Thyroid gland (tissue), 4 donors: ENCODE results near the gene STK36. TPM values are rescaled to one million over a fixed set of nuclear protein-coding genes. Genes with fewer than 3 reads are reported as not detected.
A peak's percentile ranks its signal among the peaks of the same experiment; 100 is the strongest.

Experiments
- DNase-seq, 2 donors: peaks; one replicate each; pipeline ENCODE4 v3.0.0-alpha.2; 2019
- H3K27ac ChIP-seq, 3 donors: fragments of 200-600 bp; sonication (generic); 1 replicate in 2 of 3; 2 replicates in 1 of 3; pipeline ENCODE4 v1.5.1; 2016 to 2019; ENCODE audit warnings: mild to moderate bottlenecking in 1 of 3, moderate library complexity in 1 of 3
- H3K27me3 ChIP-seq: fragments of 200-600 bp; sonication (generic); one replicate; pipeline ENCODE4 v1.5.1; 2019
- H3K36me3 ChIP-seq, 2 donors: fragments of 200-600 bp; sonication (generic); one replicate each; pipeline ENCODE4 v1.5.1; 2016 to 2019
- H3K4me1 ChIP-seq, 2 donors: fragments of 200-600 bp; sonication (generic); one replicate each; pipeline ENCODE4 v1.5.1; 2017 to 2019
- H3K4me3 ChIP-seq, 3 donors: fragments of 200-600 bp; sonication (generic); replicated peaks in 1 of 3; 1 replicate in 2 of 3; 2 replicates in 1 of 3; pipeline ENCODE4 v1.5.1; 2016; ENCODE audit warnings: mild to moderate bottlenecking in 1 of 3
- H3K9me3 ChIP-seq: fragments of 200-600 bp; sonication (generic); one replicate; pipeline ENCODE4 v1.5.1; 2017
- CTCF ChIP-seq, 6 experiments: fragments of 200-600 bp in 3 of 6; fragments of 450-650 bp in 3 of 6; sonication (generic) in 3 of 6; IDR thresholded peaks; one replicate each; pipeline ENCODE4 v1.5.1; 2016 to 2019; ENCODE audit warnings: antibody characterized with exemption in 6 of 6, mild to moderate bottlenecking in 2 of 6, inconsistent platforms in 1 of 6, moderate library complexity in 1 of 6
- POLR2A ChIP-seq, 2 donors: fragments of 450-650 bp; IDR thresholded peaks; one replicate each; pipeline ENCODE4 v1.6.1; 2017; ENCODE audit warnings: antibody characterized with exemption in 2 of 2, mild to moderate bottlenecking in 2 of 2, moderate library complexity in 1 of 2
- WGBS, 2 donors: methylation state at CpG; one replicate each; pipeline ENCODE4 v1.1.5; 2017; 5-methylcytosine and 5-hydroxymethylcytosine counted together
- intact Hi-C: fragments of 100-400 bp; cut with DNase I; formaldehyde crosslinking; loops from one replicate; pipeline ENCODE4 v1.15.1; 2023
- total RNA-seq, 4 donors: library from RNA; depleted of rRNA; stranded (reverse); fragments of >200 nt; gene quantifications; one replicate each; pipeline ENCODE4 v1.2.3, GENCODE V29; 2016

The STK36 gene
- total RNA-seq, 4 donors from 2014 or later = 50.9 to 82.3 (median 64.0) TPM

- Histone ChIP-seq H3K27ac (no peak overlapping the region), H3K4me1 (no peaks in the 10 kb centered on the region), H3K27me3 (no peaks in the 10 kb centered on the region), H3K36me3 (peaks cover 22 to 49% of the 10 kb centered on the region in 2 donors), H3K4me3 (no peak overlapping the region), H3K9me3 (no peaks in the 10 kb centered on the region)
- intact Hi-C loops = no loop called here
- no peak for TF ChIP-seq POLR2A (IDR thresholded peaks at IDR 0.05)
- no peak for TF ChIP-seq CTCF (IDR thresholded peaks at IDR 0.05)
- WGBS, 2 donors = 70 to 80% methylated on average over 3 of the region's 3 CpGs
- no peak for DNase-seq
Observed at GRCh38 chr2:218744615-218745014, 72.7 kb downstream of the STK36 start.

- intact Hi-C loops = no loop called here
- WGBS, 2 donors = 68 to 69% methylated on average over 5 of the region's 5 CpGs
- Histone ChIP-seq H3K27me3 (no peaks in the 10 kb centered on the region), H3K9me3 (no peaks in the 10 kb centered on the region), H3K4me1 (no peaks in the 10 kb centered on the region), H3K27ac (no peak overlapping the region), H3K36me3 (peaks cover 23 to 54% of the 10 kb centered on the region in 2 donors), H3K4me3 (no peak overlapping the region)
- TF ChIP-seq POLR2A (IDR thresholded peaks at IDR 0.05) = no peak
- TF ChIP-seq CTCF (IDR thresholded peaks at IDR 0.05) = no peak
- no peak for DNase-seq
Observed at GRCh38 chr2:218745160-218745558, 73.3 kb downstream of the STK36 start.

- TF ChIP-seq CTCF (IDR thresholded peaks at IDR 0.05) (no peak), POLR2A (IDR thresholded peaks at IDR 0.05) (no peak)
- Histone ChIP-seq H3K36me3 (peaks cover 23 to 53% of the 10 kb centered on the region in 2 donors), H3K4me3 (no peak overlapping the region), H3K4me1 (no peaks in the 10 kb centered on the region), H3K27ac (no peak overlapping the region), H3K27me3 (no peaks in the 10 kb centered on the region), H3K9me3 (no peaks in the 10 kb centered on the region)
- peak in 1 of 2 donors; percentile 10 for DNase-seq
- 77 to 86% methylated on average over 8 to 10 of the region's 10 CpGs for WGBS, 2 donors
- intact Hi-C loops = no loop called here
Observed at GRCh38 chr2:218745559-218746469, 73.9 kb downstream of the STK36 start.

GRCh38 chr2:218746470-218746795, 74.5 kb downstream of the STK36 start:
- intact Hi-C loops = no loop called here
- peaks cover 23 to 49% of the 10 kb centered on the region in 2 donors for H3K36me3 ChIP-seq
- 95 to 100% methylated on average over 1 of the region's 1 CpG for WGBS, 2 donors
- H3K4me1 ChIP-seq = no peaks in the 10 kb centered on the region
- no peak overlapping the region for H3K4me3 ChIP-seq
- no peak overlapping the region for H3K27ac ChIP-seq
- no peaks in the 10 kb centered on the region for H3K9me3 ChIP-seq
- H3K27me3 ChIP-seq = no peaks in the 10 kb centered on the region
- TF ChIP-seq POLR2A (IDR thresholded peaks at IDR 0.05) (no peak), CTCF (IDR thresholded peaks at IDR 0.05) (no peak)
- no peak for DNase-seq

- H3K9me3 ChIP-seq = no peaks in the 10 kb centered on the region
- no peak overlapping the region for H3K27ac ChIP-seq
- DNase-seq = no peak
- 94 to 96% methylated on average over 9 to 10 of the region's 10 CpGs for WGBS, 2 donors
- H3K4me1 ChIP-seq = no peaks in the 10 kb centered on the region
- H3K27me3 ChIP-seq = no peaks in the 10 kb centered on the region
- no peak overlapping the region for H3K4me3 ChIP-seq
- TF ChIP-seq POLR2A (IDR thresholded peaks at IDR 0.05) (no peak), CTCF (IDR thresholded peaks at IDR 0.05) (no peak)
- intact Hi-C loops = no loop called here
- H3K36me3 ChIP-seq = peaks cover 24 to 49% of the 10 kb centered on the region in 2 donors
Observed at GRCh38 chr2:218746960-218747359, 75.1 kb downstream of the STK36 start.
